Putamen (tissue), 1 donor: Measurements from ENCODE around the gene SLC6A11.

Experiments used
- DNase-seq: peaks from one replicate; pipeline ENCODE4 v3.0.0-alpha.2; 2016; ENCODE audit warnings: low spot score

SLC6A11 gene

GRCh38 chr3:10790713-10791112, 25.3 kb upstream of the SLC6A11 start:
- DNase-seq: no peak

GRCh38 chr3:10792208-10792607, 23.8 kb upstream of the SLC6A11 start:
- DNase-seq: no peak

- DNase-seq: no peak
Observed at GRCh38 chr3:10798600-10799367, 17.2 kb upstream of the SLC6A11 start.

- no peak for DNase-seq
Observed at GRCh38 chr3:10804183-10804648, 11.8 kb upstream of the SLC6A11 start.

- no peak for DNase-seq
Observed at GRCh38 chr3:10806006-10806405, 10.0 kb upstream of the SLC6A11 start.

GRCh38 chr3:10808130-10808735, 7.8 kb upstream of the SLC6A11 start:
- no peak for DNase-seq

GRCh38 chr3:10808974-10809373, 7.1 kb upstream of the SLC6A11 start:
- DNase-seq: no peak

GRCh38 chr3:10810376-10810775, 5.7 kb upstream of the SLC6A11 start:
- no peak for DNase-seq

- no peak for DNase-seq
Observed at GRCh38 chr3:10813425-10813824, 2.6 kb upstream of the SLC6A11 start.

- DNase-seq: no peak
Observed at GRCh38 chr3:10814623-10815022, 1.4 kb upstream of the SLC6A11 start.

GRCh38 chr3:10815487-10815886, 541 bp upstream of the SLC6A11 start:
- no peak for DNase-seq

GRCh38 chr3:10816863-10817253, 830 bp downstream of the SLC6A11 start:
- DNase-seq: no peak

- DNase-seq: no peak
Observed at GRCh38 chr3:10817506-10817905, 1.5 kb downstream of the SLC6A11 start.

- no peak for DNase-seq
Observed at GRCh38 chr3:10822055-10822454, 6.0 kb downstream of the SLC6A11 start.

GRCh38 chr3:10822708-10823515, 6.9 kb downstream of the SLC6A11 start:
- no peak for DNase-seq

GRCh38 chr3:10823516-10823818, 7.4 kb downstream of the SLC6A11 start:
- DNase-seq: no peak

- DNase-seq: no peak
Observed at GRCh38 chr3:10824468-10824867, 8.4 kb downstream of the SLC6A11 start.

GRCh38 chr3:10833855-10834414, 17.9 kb downstream of the SLC6A11 start:
- DNase-seq: no peak

GRCh38 chr3:10834951-10835350, 18.9 kb downstream of the SLC6A11 start:
- DNase-seq: no peak

- DNase-seq: no peak
Observed at GRCh38 chr3:10835406-10835805, 19.4 kb downstream of the SLC6A11 start.

- no peak for DNase-seq
Observed at GRCh38 chr3:10836676-10837075, 20.6 kb downstream of the SLC6A11 start.

- no peak for DNase-seq
Observed at GRCh38 chr3:10837849-10838248, 21.8 kb downstream of the SLC6A11 start.

GRCh38 chr3:10839167-10839566, 23.1 kb downstream of the SLC6A11 start:
- DNase-seq: no peak
